Suprapubic skin (tissue), 4 donors: ENCODE measurements around the gene PLXND1. TPM values are rescaled to one million over a fixed set of nuclear protein-coding genes. Genes with fewer than 3 reads are reported as not detected.

ENCODE experiments used
- DNase-seq, 2 donors: peaks; one replicate each; pipeline ENCODE4 v3.0.0-alpha.2; 2019; ENCODE audit warnings: low spot score in 2 of 2
- H3K27ac ChIP-seq: fragments of 200-600 bp; sonication (generic); one replicate; pipeline ENCODE4 v1.5.1; 2019
- H3K27me3 ChIP-seq: fragments of 200-600 bp; sonication (generic); one replicate; pipeline ENCODE4 v1.5.1; 2019
- H3K36me3 ChIP-seq: fragments of 200-600 bp; sonication (generic); one replicate; pipeline ENCODE4 v1.5.1; 2019
- H3K4me1 ChIP-seq: fragments of 200-600 bp; sonication (generic); one replicate; pipeline ENCODE4 v1.5.1; 2019
- H3K4me3 ChIP-seq: fragments of 200-600 bp; sonication (generic); one replicate; pipeline ENCODE4 v1.5.1; 2019; ENCODE audit warnings: mild to moderate bottlenecking
- H3K9me3 ChIP-seq: fragments of 200-600 bp; sonication (generic); one replicate; pipeline ENCODE4 v1.5.1; 2019
- EP300 ChIP-seq: sonication (generic); formaldehyde crosslinking; IDR thresholded peaks from one replicate; pipeline ENCODE4 v1.6.1; 2017; ENCODE audit warnings: antibody characterized with exemption
- POLR2A ChIP-seq, 2 donors: fragments of 450-650 bp; IDR thresholded peaks; one replicate each; pipeline ENCODE4 v1.6.1; 2017; ENCODE audit warnings: antibody characterized with exemption in 2 of 2, mild to moderate bottlenecking in 2 of 2, moderate library complexity in 2 of 2
- POLR2AphosphoS5 ChIP-seq, 3 donors: sonication (generic); formaldehyde crosslinking; IDR thresholded peaks; one replicate each; pipeline ENCODE4 v1.6.1; 2017; ENCODE audit warnings: antibody characterized with exemption in 3 of 3
- WGBS: methylation state at CpG from one replicate; pipeline ENCODE4 v1.1.5; 2018; 5-methylcytosine and 5-hydroxymethylcytosine counted together
- total RNA-seq, 4 donors: library from RNA; depleted of rRNA; stranded (reverse); fragments of >200 nt; gene quantifications; one replicate each; pipeline ENCODE4 v1.1.0, GENCODE V29; 2016
- TF ChIP-seq, protein P1 (sequence below), 2 donors: fragments of 200-600 bp in 1 of 2; fragments of 450-650 bp in 1 of 2; sonication (generic) in 1 of 2; IDR thresholded peaks; one replicate each; pipeline ENCODE4 v1.5.1; 2016 to 2019; ENCODE audit warnings: antibody characterized with exemption in 2 of 2, mild to moderate bottlenecking in 1 of 2, moderate library complexity in 1 of 2

The PLXND1 gene
- total RNA-seq, 4 donors from 2014 or later: 19.0 to 51.0 (median 30.8) TPM

DNA sequence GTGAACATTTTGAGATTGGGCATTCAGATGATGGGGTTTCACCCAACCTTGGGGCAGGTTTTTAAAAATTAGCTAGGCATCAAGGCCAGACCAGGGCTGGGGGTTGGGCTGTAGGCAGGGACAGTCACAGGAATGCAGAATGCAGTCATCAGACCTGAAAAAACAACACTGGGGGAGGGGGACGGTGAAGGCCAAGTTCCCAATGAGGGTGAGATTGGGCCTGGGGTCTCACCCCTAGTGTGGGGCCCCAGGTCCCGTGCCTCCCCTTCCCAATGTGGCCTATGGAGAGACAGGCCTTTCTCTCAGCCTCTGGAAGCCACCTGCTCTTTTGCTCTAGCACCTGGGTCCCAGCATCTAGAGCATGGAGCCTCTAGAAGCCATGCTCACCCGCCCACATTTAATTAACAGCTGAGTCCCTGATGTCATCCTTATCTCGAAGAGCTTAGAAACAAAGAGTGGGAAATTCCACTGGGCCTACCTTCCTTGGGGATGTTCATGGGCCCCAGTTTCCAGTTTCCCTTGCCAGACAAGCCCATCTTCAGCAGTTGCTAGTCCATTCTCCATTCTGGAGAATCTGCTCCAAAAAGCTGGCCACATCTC, 71.9 kb downstream of the PLXND1 start:
- Histone ChIP-seq H3K27ac (no peak overlapping the region), H3K36me3 (no peaks in the 10 kb centered on the region), H3K4me1 (peaks cover 10% of the 10 kb centered on the region), H3K9me3 (no peaks in the 10 kb centered on the region), H3K27me3 (no peaks in the 10 kb centered on the region), H3K4me3 (no peak overlapping the region)
- no peak for DNase-seq
- 88% methylated on average over 4 of the region's 4 CpGs for WGBS
- TF ChIP-seq EP300 (no peak), POLR2AphosphoS5 (IDR thresholded peaks at IDR 0.05) (no peak), POLR2A (IDR thresholded peaks at IDR 0.05) (no peak)
- TF ChIP-seq, protein P1, sequence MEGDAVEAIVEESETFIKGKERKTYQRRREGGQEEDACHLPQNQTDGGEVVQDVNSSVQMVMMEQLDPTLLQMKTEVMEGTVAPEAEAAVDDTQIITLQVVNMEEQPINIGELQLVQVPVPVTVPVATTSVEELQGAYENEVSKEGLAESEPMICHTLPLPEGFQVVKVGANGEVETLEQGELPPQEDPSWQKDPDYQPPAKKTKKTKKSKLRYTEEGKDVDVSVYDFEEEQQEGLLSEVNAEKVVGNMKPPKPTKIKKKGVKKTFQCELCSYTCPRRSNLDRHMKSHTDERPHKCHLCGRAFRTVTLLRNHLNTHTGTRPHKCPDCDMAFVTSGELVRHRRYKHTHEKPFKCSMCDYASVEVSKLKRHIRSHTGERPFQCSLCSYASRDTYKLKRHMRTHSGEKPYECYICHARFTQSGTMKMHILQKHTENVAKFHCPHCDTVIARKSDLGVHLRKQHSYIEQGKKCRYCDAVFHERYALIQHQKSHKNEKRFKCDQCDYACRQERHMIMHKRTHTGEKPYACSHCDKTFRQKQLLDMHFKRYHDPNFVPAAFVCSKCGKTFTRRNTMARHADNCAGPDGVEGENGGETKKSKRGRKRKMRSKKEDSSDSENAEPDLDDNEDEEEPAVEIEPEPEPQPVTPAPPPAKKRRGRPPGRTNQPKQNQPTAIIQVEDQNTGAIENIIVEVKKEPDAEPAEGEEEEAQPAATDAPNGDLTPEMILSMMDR (IDR thresholded peaks at IDR 0.05): no peak

DNA sequence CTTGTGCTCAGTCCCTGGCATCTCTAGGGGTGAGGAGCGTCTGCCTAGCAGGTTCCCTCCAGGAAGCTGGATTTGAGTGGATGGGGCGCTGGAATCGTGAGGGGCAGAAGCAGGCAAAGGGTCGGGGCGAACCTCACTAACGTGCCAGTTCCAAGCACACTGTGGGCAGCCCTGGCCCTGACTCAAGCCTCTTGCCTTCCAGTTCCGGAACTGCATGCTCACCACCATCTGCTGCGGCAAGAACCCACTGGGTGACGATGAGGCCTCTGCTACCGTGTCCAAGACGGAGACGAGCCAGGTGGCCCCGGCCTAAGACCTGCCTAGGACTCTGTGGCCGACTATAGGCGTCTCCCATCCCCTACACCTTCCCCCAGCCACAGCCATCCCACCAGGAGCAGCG, 73.1 kb downstream of the PLXND1 start:
- Histone ChIP-seq H3K27ac (no peak overlapping the region), H3K36me3 (no peaks in the 10 kb centered on the region), H3K9me3 (no peaks in the 10 kb centered on the region), H3K27me3 (no peaks in the 10 kb centered on the region), H3K4me1 (peaks cover 11% of the 10 kb centered on the region), H3K4me3 (no peak overlapping the region)
- no peak for TF ChIP-seq POLR2A (IDR thresholded peaks at IDR 0.05)
- TF ChIP-seq, protein P1 (IDR thresholded peaks at IDR 0.05): no peak
- TF ChIP-seq EP300: no peak
- no peak for TF ChIP-seq POLR2AphosphoS5 (IDR thresholded peaks at IDR 0.05)
- no peak for DNase-seq
- 93% methylated on average over 13 of the region's 16 CpGs for WGBS

DNA sequence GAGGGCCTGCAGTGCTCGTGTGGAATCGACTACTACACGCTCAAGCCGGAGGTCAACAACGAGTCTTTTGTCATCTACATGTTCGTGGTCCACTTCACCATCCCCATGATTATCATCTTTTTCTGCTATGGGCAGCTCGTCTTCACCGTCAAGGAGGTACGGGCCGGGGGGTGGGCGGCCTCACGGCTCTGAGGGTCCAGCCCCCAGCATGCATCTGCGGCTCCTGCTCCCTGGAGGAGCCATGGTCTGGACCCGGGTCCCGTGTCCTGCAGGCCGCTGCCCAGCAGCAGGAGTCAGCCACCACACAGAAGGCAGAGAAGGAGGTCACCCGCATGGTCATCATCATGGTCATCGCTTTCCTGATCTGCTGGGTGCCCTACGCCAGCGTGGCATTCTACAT, 74.2 kb downstream of the PLXND1 start:
- DNase-seq: no peak
- Histone ChIP-seq H3K4me3 (no peak overlapping the region), H3K4me1 (peaks cover 11% of the 10 kb centered on the region), H3K36me3 (no peaks in the 10 kb centered on the region), H3K27ac (no peak overlapping the region), H3K27me3 (no peaks in the 10 kb centered on the region), H3K9me3 (no peaks in the 10 kb centered on the region)
- TF ChIP-seq, protein P1 (IDR thresholded peaks at IDR 0.05): no peak
- TF ChIP-seq EP300 (no peak), POLR2AphosphoS5 (IDR thresholded peaks at IDR 0.05) (no peak), POLR2A (IDR thresholded peaks at IDR 0.05) (no peak)
- 98% methylated on average over 20 of the region's 20 CpGs for WGBS

DNA sequence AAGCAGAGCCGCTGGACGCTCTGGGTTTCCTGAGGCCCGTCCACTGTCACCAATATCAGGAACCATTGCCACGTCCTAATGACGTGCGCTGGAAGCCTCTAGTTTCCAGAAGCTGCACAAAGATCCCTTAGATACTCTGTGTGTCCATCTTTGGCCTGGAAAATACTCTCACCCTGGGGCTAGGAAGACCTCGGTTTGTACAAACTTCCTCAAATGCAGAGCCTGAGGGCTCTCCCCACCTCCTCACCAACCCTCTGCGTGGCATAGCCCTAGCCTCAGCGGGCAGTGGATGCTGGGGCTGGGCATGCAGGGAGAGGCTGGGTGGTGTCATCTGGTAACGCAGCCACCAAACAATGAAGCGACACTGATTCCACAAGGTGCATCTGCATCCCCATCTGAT, 74.8 kb downstream of the PLXND1 start:
- H3K27ac ChIP-seq: no peak overlapping the region
- 95% methylated on average over 11 of the region's 11 CpGs for WGBS
- H3K27me3 ChIP-seq: no peaks in the 10 kb centered on the region
- no peak overlapping the region for H3K4me3 ChIP-seq
- H3K4me1 ChIP-seq: peaks cover 11% of the 10 kb centered on the region
- H3K9me3 ChIP-seq: no peaks in the 10 kb centered on the region
- no peaks in the 10 kb centered on the region for H3K36me3 ChIP-seq
- no peak for DNase-seq
- TF ChIP-seq, protein P1 (IDR thresholded peaks at IDR 0.05): no peak
- TF ChIP-seq POLR2A (IDR thresholded peaks at IDR 0.05) (no peak), EP300 (no peak), POLR2AphosphoS5 (IDR thresholded peaks at IDR 0.05) (no peak)

DNA sequence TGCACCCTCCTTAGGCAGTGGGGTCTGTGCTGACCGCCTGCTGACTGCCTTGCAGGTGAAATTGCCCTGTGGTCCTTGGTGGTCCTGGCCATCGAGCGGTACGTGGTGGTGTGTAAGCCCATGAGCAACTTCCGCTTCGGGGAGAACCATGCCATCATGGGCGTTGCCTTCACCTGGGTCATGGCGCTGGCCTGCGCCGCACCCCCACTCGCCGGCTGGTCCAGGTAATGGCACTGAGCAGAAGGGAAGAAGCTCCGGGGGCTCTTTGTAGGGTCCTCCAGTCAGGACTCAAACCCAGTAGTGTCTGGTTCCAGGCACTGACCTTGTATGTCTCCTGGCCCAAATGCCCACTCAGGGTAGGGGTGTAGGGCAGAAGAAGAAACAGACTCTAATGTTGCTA, 75.7 kb downstream of the PLXND1 start:
- Histone ChIP-seq H3K36me3 (no peaks in the 10 kb centered on the region), H3K4me1 (peaks cover 11% of the 10 kb centered on the region), H3K27ac (no peak overlapping the region), H3K9me3 (no peaks in the 10 kb centered on the region), H3K4me3 (no peak overlapping the region), H3K27me3 (no peaks in the 10 kb centered on the region)
- TF ChIP-seq EP300 (no peak), POLR2AphosphoS5 (IDR thresholded peaks at IDR 0.05) (no peak), POLR2A (IDR thresholded peaks at IDR 0.05) (no peak)
- TF ChIP-seq, protein P1 (IDR thresholded peaks at IDR 0.05): no peak
- DNase-seq: no peak
- WGBS: 92% methylated on average over 13 of the region's 13 CpGs
